GM21723 (cell line): ENCODE results near the gene B3GALNT2.
"Not testable (repeated sequence)": the region's sequence is repeated elsewhere in the genome, so short reads cannot be mapped to it uniquely, and the experiment has no call there.

Experiments
- ATAC-seq: cut with Tn5 transposase; IDR thresholded peaks from one replicate; pipeline ENCODE4 v1.9.1; 2021; ENCODE audit warnings: mild to moderate bottlenecking, moderate library complexity; ENCODE audit not compliant: unreplicated experiment

The B3GALNT2 gene

DNA sequence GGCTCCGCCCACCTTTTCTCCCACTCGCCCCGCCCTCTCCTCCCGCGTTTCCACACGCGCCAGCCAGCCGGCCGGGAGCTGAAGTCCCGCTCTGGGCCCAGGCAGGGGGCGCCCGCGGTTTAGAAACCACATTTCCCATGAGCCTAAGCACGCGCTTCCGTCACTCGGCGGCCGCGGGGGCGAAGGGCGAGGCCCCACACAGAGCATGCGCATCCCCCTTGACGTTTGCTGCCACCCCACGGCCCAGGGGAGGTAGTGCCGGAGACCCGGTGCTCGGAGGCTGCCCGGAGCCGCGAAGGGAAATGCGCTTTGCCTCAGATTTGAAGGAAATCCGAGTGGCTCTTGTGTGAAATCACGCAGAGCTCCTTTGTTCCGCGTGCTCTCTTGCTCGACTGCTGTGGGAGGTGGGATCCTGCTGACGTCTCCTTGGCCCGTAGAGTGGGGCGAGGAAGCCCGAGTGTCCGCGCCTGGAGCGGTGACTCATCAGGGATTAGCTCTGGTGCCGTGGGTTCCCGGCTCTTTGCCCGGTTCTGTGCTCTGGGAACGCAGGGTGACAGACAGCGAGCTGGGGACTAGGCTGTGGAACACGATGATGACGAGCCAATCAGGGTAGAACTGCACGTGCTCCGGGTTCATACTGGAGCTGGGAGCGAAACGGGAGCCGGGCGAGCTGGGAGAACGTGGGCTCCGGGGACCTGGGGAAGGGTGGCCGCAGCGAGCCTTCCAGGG is 406 bp upstream of the B3GALNT2 start:
- ATAC-seq, result peak; percentile 81

- peak; percentile 12 for ATAC-seq
Measured at GRCh38 chr1:235503403-235504121, 690 bp downstream of the B3GALNT2 start.

DNA sequence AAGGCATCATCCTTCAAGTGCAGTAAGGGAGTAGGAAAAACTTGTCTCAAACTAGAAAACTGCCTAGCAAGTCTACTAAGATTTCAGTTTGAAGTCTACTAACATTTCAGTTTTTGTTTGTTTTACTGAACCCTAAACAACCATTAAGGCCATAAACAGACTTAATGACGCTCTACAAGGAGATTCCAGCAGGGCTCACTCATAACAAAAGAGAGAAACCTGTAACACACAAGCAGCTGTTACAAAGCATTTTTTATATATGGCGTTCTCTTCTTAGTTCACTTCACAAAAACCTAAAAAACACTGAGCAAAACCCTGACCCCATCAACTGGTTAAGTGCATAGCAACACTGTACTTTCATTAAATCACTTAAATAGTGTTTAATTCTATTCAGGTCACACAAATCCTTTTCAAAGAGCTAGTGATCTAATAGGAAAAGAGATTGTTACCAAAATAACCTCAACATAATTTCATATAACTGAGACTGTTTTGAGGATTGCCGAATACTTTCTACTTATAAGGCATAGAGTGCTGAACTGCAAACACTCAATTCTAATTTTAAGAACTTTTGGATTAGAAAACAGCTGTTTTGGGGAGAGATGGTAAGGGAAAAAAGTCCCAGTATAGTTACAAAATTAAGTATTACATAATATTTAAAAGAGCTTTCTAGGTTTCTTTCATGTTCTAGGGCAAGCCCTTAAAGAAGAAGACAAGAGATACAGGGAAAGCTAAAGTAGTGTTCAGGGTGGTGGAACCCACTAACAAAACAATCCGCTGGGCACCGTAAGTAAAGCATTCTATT is 1.4 kb downstream of the B3GALNT2 start:
- ATAC-seq, result no peak

GRCh38 chr1:235500971-235501540 is 3.2 kb downstream of the B3GALNT2 start:
- no peak for ATAC-seq

GRCh38 chr1:235495551-235495950 is 8.7 kb downstream of the B3GALNT2 start:
- no peak for ATAC-seq

GRCh38 chr1:235495030-235495429 is 9.2 kb downstream of the B3GALNT2 start:
- no peak for ATAC-seq

- ATAC-seq, result no peak
Measured at GRCh38 chr1:235494531-235494930, 9.7 kb downstream of the B3GALNT2 start.

DNA sequence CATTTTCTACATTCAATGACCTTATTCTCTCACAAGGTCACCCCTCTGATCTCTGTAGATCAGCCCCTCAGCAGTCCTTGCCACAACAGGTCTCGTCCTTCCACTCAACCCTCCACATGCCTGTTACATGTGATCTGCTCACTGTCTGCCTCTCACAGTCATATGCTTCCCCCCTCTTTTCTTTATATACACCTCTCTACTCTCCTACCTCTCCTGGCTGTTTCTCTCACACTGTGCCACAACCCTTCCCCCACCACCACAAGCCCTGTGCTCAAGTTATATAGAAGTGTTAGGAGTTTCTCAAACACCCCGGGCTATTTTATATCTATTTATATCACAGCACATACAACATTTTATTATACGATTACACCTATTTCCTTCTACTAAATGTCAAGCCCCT is 12.6 kb downstream of the B3GALNT2 start:
- no peak for ATAC-seq

GRCh38 chr1:235486321-235486720 is 17.9 kb downstream of the B3GALNT2 start:
- no peak for ATAC-seq

DNA sequence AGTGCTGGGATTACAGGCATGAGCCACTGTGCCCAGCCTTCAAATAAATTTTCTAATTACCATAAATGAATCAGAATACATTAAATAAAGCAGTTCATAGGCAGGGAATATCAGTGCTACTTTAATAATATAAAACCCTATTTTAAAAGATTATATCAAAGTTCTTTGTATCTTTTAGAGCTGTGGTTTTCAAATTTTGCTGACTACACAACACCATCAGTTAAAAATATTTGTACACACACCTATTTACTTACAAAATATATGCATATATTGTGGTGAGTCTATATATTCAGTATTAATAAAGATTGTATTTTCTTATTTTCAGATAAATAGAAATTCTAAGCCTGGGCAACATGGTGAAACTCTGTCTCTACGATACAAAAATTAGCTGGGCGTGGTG is 18.7 kb downstream of the B3GALNT2 start:
- no peak for ATAC-seq

DNA sequence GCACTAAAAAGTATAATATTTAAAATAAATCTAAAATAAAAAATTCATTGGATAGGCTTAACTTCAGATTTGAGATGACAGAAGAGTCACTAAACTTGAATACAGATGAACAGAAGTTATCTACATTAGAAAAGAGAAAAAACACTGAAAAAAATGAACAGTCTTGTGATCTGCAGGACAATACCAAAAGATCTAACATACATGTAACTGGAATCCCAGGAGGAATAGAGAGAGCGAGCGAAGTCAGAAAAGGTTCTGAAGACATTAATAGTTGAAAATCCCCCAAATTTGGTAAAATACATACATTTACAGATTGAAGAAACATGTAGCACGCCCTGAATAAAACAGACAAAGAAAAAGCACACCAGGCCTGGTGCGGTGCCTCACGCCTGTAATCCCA is 21.2 kb downstream of the B3GALNT2 start:
- ATAC-seq, result no peak

- ATAC-seq, result no peak
Measured at GRCh38 chr1:235473806-235474205, 30.4 kb downstream of the B3GALNT2 start.

GRCh38 chr1:235470741-235471439 is 33.4 kb downstream of the B3GALNT2 start:
- ATAC-seq, result no peak

DNA sequence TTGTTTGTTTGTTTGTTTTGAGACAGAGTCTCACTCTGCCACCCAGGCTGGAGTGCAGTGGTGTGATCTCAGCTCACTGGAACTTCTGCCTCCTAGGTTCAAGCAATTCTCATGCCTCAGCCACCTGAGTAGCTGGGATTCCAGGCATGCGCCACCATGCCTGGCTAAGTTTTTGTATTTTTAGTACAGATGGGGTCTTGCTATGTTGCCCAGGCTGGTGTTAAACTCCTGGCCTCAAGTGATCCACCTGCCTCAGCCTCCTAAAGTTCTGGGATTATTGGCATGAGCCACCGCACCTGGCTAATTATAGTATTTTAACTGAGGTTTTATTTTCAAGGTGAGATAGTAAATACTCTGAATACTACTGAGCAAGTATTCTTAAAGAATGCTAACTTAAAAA is 34.4 kb downstream of the B3GALNT2 start:
- not testable (repeated sequence) for ATAC-seq

- ATAC-seq, result no peak
Measured at GRCh38 chr1:235468970-235469369, 35.3 kb downstream of the B3GALNT2 start.

- no peak for ATAC-seq
Measured at GRCh38 chr1:235468004-235468403, 36.2 kb downstream of the B3GALNT2 start.

GRCh38 chr1:235465066-235465465 is 39.2 kb downstream of the B3GALNT2 start:
- ATAC-seq, result no peak

DNA sequence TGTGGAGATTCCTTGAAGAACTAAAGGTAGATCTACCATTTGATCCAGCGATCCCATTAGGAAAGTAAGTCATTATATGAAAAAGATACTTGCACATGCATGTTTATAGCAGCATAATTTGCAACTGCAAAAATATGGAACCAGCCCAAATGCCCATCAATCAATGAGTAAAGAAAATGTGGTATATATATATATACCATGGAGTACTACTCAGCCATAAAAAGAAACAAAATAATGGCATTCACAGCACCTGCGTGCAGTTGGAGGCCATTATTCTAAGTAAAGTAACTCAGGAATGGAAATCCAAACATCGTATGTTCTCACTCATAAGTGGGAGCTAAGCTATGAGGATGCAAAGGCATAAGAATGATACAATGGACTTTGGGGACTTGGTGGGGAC is 41.4 kb downstream of the B3GALNT2 start:
- ATAC-seq, result not testable (repeated sequence)

DNA sequence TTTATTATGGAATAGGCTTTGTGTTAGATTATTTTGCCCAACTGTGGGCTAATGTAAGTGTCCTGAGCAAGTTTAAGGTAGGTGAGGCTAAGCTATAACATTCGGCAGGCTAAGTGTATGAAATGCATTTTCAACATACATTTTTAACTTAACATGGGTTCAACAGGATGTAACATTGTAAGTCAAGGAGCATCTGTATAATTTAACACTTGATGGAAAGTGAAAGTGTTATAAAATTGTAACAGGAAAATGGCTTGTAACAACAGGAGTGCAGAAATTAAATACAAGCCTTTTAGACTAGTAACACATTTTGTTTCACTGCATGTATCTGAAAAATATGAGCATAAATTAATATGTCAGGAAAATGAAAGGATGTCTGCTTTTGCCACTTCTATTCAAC is 42.3 kb downstream of the B3GALNT2 start:
- no peak for ATAC-seq

- no peak for ATAC-seq
Measured at GRCh38 chr1:235460770-235461169, 43.5 kb downstream of the B3GALNT2 start.

GRCh38 chr1:235457856-235458255 is 46.4 kb downstream of the B3GALNT2 start:
- not testable (repeated sequence) for ATAC-seq
